ENCODE results near the gene ELMO3. TPM values are rescaled to one million over a fixed set of nuclear protein-coding genes. Genes with fewer than 3 reads are reported as not detected.

Gene ELMO3
- total RNA-seq, 1 donor from 2014 or later, result 17.5 TPM

DNA sequence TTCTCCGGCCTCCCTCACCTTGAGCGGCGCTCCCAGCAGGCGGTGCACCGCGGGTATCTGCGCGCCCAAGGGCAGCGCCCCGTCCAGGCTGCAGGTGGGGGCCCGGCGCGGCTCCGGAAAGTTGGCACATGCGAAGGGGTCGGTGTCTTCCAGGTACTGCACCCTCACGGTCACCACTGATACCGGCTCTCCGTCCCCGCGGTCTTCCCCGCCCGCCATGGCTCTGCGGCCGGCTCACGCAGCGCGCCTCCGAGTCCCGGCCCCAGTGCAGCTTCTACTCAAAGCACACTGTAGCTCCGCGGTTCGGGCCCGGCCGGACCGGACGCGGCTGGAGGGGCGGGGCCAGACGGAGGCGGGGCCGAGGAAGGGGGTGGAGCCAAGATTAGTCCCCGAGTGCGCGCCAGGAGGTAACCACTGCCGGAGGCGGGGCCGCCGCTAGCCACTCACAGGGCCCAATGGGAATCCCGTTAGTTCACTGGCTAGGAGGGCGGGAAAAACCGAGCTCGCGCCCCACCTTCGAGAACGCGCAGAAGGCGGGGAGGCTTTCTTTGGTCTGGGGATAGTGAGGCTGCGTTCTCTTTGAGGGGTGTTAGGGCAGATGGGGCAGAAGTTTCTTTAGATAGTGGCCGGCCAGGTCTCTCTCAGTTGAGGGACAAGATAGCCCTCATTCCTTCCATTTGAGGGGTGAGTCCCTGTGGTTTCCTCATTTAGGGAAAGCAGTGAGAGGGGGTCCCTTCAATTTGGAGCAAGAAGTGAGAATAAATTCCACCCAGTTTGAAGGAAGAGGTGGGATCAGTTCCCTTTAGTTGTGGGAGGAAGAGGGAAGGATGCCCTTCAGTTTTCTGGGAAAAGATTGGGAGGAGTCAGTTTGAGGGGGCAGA, 48.5 kb downstream of the ELMO3 start, which contains the start of gene FHOD1:
Gene FHOD1 (minus strand): TSS at position 290 of the 881 bp plus-strand sequence. CDS start 71 bp downstream, at position 219.
- DNase-seq, result peak; percentile 99
- TF ChIP-seq, protein P1, sequence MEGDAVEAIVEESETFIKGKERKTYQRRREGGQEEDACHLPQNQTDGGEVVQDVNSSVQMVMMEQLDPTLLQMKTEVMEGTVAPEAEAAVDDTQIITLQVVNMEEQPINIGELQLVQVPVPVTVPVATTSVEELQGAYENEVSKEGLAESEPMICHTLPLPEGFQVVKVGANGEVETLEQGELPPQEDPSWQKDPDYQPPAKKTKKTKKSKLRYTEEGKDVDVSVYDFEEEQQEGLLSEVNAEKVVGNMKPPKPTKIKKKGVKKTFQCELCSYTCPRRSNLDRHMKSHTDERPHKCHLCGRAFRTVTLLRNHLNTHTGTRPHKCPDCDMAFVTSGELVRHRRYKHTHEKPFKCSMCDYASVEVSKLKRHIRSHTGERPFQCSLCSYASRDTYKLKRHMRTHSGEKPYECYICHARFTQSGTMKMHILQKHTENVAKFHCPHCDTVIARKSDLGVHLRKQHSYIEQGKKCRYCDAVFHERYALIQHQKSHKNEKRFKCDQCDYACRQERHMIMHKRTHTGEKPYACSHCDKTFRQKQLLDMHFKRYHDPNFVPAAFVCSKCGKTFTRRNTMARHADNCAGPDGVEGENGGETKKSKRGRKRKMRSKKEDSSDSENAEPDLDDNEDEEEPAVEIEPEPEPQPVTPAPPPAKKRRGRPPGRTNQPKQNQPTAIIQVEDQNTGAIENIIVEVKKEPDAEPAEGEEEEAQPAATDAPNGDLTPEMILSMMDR (IDR thresholded peaks at IDR 0.05), result no peak
- Histone ChIP-seq H3K4me1 (peaks cover 45% of the 10 kb centered on the region), H3K36me3 (no peaks in the 10 kb centered on the region), H3K27me3 (no peaks in the 10 kb centered on the region), H3K4me3 (peak within 1 kb of the TSS; percentile 70), H3K27ac (peak within 1 kb of the TSS; percentile 83), H3K9me3 (no peaks in the 10 kb centered on the region)
- intact Hi-C loops (cut with DNase I), result no loop called here
- ATAC-seq, result peak; percentile 87

DNA sequence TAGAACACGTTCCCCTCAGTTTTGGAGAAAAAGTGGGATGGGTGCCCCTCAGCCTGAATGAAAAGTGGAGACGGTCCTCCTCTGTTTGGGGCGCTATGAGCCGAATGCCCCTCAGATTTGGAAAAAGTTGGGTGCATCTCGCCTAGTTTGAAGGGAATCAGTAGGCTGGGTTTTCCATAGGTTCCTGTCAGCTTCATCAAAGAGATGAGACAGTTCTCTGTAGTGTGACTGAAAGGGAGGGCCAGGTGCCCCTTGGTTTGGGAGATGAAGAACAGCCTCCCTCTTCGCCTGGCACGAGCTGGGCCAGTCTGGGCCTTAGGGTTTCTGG, 49.1 kb downstream of the ELMO3 start:
- peak overlapping the region; percentile 70 for H3K4me3 ChIP-seq
- H3K36me3 ChIP-seq, result no peaks in the 10 kb centered on the region
- DNase-seq (no peak), ATAC-seq (no peak)
- intact Hi-C loops (cut with DNase I), result no loop called here
- TF ChIP-seq, protein P1 (IDR thresholded peaks at IDR 0.05), result no peak
- H3K9me3 ChIP-seq, result no peaks in the 10 kb centered on the region
- H3K27ac ChIP-seq, result peak overlapping the region; percentile 11
- no peaks in the 10 kb centered on the region for H3K27me3 ChIP-seq
- H3K4me1 ChIP-seq, result peaks cover 39% of the 10 kb centered on the region

DNA sequence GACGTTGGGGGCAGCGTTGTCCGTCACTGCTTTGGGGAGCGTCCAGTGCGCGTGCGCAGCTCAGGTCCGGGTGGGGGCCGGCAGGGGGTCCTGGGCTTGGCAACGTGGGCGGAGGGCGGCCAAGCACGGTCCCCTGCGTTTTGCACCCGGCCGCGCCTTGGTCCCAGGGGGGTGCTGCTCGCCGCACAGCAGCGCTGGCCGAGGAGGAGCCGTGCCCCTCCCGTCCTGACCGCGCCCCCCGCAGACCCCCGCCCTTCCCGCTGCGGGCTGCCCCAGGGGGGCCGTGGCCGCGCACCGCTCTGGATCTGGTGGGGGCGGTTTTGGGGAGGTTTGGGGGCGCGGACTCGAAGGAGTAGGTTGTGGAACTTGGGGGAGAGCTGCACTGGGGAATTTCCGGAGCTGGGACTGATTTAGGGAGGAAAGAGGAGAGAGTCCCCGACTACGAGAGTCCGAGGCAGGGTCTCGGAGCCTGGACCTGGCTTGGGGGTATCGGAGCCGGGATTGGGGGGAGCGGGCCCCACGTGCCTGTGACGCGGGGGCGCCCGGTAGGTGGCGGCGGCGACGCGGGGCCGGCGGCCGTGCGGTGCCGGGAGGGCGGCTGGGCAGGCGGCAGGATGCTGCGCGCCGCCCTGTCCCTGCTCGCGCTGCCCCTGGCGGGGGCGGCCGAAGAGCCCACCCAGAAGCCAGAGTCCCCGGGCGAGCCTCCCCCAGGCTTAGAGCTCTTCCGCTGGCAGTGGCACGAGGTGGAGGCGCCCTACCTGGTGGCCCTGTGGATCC, 49.7 kb downstream of the ELMO3 start, which contains the start of gene SLC9A5:
Gene SLC9A5 (plus strand): TSS at position 579 of the 777 bp plus-strand sequence. CDS start 36 bp downstream, at position 615.
- intact Hi-C loops (cut with DNase I), result no loop called here
- Histone ChIP-seq H3K27me3 (no peaks in the 10 kb centered on the region), H3K4me1 (peaks cover 33% of the 10 kb centered on the region), H3K4me3 (peak within 1 kb of the TSS; percentile 70), H3K27ac (peak within 1 kb of the TSS; percentile 11), H3K9me3 (no peaks in the 10 kb centered on the region), H3K36me3 (no peaks in the 10 kb centered on the region)
- TF ChIP-seq, protein P1 (IDR thresholded peaks at IDR 0.05), result peak; percentile 16
- DNase-seq, result peak; percentile 74
- no peak for ATAC-seq

DNA sequence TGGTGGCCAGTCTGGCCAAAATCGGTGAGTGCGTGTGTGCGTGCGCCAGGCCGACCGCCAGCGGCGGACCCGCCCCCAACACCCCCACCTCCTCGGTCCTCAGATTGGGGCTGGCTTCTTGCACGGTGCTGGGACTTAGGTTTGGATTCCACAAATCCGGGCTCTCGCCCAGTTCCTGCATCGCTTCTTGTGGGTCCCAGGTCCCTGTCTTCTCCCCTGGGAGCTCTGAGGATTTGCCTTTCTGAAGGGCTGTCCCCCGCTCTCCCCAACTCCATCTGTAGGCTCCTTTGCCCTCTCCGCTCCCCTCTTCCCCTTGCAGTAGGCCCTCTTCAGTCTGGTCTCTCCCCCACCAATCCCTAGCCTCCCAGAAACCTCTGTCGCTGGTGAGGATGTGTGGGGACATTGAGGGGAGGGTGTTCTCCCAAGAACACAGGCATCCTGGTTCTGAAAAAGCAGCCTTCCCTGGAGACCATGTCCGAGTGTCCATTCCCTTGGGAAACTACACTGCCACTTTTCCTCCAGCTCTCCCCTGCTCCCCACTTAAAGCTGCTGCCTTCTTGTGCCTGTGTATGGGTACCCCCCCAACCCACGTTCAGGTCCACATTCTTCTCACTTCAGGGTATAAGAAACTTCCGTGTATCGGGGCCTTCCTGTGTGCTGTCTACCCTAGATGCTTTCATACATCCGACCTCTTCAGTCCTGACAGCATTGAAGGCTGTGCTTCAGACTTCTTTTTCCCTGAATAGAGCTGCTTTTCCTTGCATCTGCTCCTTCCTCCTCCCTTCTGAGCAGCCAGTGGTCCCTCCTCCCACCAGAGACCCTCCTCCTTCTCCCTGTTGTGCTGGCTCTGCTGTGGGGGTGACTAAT, 50.5 kb downstream of the ELMO3 start:
- TF ChIP-seq, protein P1 (IDR thresholded peaks at IDR 0.05), result peak; percentile 1
- Histone ChIP-seq H3K27me3 (no peaks in the 10 kb centered on the region), H3K4me3 (peak overlapping the region; percentile 70), H3K4me1 (peaks cover 25% of the 10 kb centered on the region), H3K36me3 (no peaks in the 10 kb centered on the region), H3K9me3 (no peaks in the 10 kb centered on the region), H3K27ac (no peak overlapping the region)
- intact Hi-C loops (cut with DNase I), result no loop called here
- DNase-seq, result no peak
- no peak for ATAC-seq

DNA sequence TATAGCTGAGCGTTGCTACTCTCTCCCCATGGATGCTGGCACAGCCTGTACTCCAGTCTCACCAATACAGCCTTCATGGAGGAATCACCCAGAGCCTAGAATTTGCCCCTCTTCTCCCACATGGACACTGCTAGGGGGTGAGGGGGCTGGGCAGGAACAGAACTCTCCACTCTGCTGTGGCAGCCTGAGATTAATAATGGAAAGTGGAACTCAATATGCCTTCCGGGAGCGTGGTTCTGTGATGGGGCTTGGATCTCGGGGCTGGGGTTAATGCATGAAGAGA, 51.1 kb downstream of the ELMO3 start:
- Histone ChIP-seq H3K36me3 (no peaks in the 10 kb centered on the region), H3K9me3 (no peaks in the 10 kb centered on the region), H3K27ac (no peak overlapping the region), H3K27me3 (no peaks in the 10 kb centered on the region), H3K4me3 (no peak overlapping the region), H3K4me1 (peaks cover 19% of the 10 kb centered on the region)
- ATAC-seq, result no peak
- DNase-seq, result no peak
- TF ChIP-seq, protein P1 (IDR thresholded peaks at IDR 0.05), result no peak
- intact Hi-C loops (cut with DNase I), result no loop called here

Measured in upper lobe of right lung (tissue), 1 donor.